GM21825 (cell line): ENCODE data around the gene SNAP47.

Experiments
- ATAC-seq: cut with Tn5 transposase; IDR thresholded peaks from one replicate; pipeline ENCODE4 v1.9.1; 2021; ENCODE audit warnings: mild to moderate bottlenecking, moderate library complexity; ENCODE audit not compliant: unreplicated experiment

The SNAP47 gene

GRCh38 chr1:227780101-227781044 is 45.1 kb downstream of the SNAP47 start:
- no peak for ATAC-seq

GRCh38 chr1:227781314-227781930 is 46.2 kb downstream of the SNAP47 start:
- ATAC-seq = no peak

- no peak for ATAC-seq
Observed at GRCh38 chr1:227782226-227782625, 47.0 kb downstream of the SNAP47 start.

GRCh38 chr1:227785094-227785804 is 50.0 kb downstream of the SNAP47 start:
- ATAC-seq = no peak

- ATAC-seq = no peak
Observed at GRCh38 chr1:227785805-227786671, 50.8 kb downstream of the SNAP47 start.

GRCh38 chr1:227786673-227787512 is 51.7 kb downstream of the SNAP47 start:
- no peak for ATAC-seq

- ATAC-seq = peak; percentile 93
Observed at GRCh38 chr1:227787513-227788270, 52.5 kb downstream of the SNAP47 start.

- ATAC-seq = peak; percentile 61
Observed at GRCh38 chr1:227788271-227789083, 53.2 kb downstream of the SNAP47 start.

- ATAC-seq = no peak
Observed at GRCh38 chr1:227789084-227790033, 54.1 kb downstream of the SNAP47 start.

GRCh38 chr1:227790034-227790400 is 54.8 kb downstream of the SNAP47 start:
- ATAC-seq = no peak

- no peak for ATAC-seq
Observed at GRCh38 chr1:227790868-227791267, 55.6 kb downstream of the SNAP47 start.

- ATAC-seq = no peak
Observed at GRCh38 chr1:227791425-227792143, 56.3 kb downstream of the SNAP47 start.

GRCh38 chr1:227792216-227793078 is 57.2 kb downstream of the SNAP47 start:
- no peak for ATAC-seq

GRCh38 chr1:227793079-227793947 is 58.1 kb downstream of the SNAP47 start:
- ATAC-seq = no peak
